ENCODE results near the gene MYO18B. TPM values are rescaled to one million over a fixed set of nuclear protein-coding genes. Genes with fewer than 3 reads are reported as not detected.
A peak's percentile ranks its signal among the peaks of the same experiment; 100 is the strongest.

MYO18B gene
- total RNA-seq, 1 experiment from 2014 or later: 0.24 TPM

DNA sequence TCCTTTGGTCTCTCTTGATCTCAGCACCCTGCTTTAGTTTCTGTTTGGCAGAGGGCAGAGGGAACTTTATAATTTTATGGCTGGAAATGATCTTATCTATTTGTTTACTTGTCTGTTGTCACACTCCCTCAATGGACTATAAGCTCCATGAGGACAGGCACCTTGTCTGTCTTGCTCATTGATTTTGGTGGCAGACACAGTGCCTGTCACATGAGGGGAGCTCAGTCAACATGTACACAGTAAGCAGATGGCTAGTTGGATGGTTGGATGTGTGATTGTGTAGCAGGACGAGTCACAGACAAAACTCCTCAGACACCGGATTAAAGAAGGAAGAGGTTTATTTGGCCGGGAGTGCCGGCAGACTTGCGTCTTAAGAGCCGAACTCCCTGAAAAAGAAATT is 80.4 kb downstream of the MYO18B start:
- DNase-seq (ENCODE audit: low read depth): no peak

DNA sequence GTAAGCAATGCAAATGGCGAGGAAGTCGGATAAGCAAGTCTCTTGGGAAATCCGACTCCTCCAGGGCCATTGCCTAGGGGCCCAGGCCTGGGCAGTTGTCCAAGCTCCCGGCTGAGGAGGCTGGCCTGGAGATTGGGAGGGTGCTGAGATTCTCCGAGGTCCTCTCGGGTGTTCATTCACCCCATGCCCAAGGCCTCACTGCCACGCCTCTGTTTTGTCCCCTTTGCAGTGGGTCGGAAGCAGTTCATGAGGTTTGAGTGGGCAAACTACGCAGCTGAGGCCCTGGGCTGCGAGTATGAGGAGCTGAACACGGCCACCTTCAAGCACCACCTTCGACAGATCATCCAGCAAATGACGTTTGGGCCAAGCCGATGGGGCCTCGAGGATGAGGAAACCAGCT is 81.3 kb downstream of the MYO18B start:
- peak; percentile 8 for DNase-seq (ENCODE audit: low read depth)

DNA sequence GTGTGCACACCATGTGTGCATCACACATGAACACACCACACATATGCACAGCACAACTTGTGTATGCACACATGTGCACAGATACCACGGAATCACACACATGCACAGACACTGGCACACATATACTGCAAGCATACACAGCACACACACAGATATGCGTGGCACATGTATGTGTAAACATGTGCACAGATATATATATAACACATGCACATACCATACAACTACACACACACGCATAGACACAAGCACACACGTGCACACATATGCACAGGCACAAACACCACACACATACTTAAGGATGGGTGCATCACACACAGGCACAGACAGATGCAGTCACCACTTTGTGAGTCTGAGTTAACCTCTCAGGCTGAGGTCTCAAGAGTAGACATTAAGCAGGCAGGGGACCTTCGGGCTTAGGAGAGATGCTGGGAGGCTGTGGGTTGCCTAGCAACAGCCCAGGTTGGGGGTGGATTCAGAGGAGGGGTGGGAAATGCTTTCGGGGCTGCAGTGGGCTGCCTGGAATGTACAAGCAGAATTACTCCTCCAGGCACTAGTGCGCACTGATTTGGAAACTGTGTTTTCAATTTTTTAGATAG is 82.9 kb downstream of the MYO18B start:
- no peak for DNase-seq (ENCODE audit: low read depth)

DNA sequence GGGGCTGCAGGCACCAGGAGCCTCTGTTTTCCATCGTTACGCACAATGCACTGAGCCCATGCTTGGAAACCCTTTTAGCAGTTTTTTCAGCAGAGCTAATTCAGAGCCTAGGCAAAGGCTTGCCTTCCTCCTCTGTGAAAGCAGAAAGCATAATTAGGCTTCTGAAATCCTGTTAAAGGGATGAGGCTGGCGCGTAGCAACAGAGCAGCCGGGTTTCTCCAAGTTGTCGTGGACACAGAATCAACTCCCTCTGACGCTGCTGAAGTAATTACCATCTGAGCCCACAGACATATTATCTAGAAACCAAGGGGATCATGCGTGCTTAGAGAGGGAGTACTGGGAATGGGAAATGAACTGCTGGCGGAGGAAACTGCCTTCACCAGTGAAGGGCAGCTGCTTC is 85.4 kb downstream of the MYO18B start:
- no peak for DNase-seq (ENCODE audit: low read depth)

DNA sequence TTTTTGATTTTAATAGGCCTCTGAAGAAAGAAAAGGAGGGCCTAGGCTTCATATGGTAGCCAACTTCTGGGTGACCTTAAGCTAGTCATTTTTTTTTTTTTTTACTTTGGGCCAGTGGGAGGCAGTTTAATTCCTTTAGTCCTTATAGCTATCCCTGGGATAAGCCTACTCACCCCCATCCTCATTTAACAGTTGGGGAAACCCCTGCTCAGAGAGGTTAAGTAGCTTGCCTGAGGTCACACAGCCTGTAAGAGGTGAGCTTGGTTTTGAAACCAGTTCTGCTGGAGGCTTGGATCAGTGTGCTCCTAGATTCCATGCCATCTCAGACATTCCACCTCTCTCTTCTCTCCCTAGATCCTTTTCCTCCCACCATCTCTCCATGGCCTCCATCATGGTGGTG is 86.4 kb downstream of the MYO18B start:
- no peak for DNase-seq (ENCODE audit: low read depth)

DNA sequence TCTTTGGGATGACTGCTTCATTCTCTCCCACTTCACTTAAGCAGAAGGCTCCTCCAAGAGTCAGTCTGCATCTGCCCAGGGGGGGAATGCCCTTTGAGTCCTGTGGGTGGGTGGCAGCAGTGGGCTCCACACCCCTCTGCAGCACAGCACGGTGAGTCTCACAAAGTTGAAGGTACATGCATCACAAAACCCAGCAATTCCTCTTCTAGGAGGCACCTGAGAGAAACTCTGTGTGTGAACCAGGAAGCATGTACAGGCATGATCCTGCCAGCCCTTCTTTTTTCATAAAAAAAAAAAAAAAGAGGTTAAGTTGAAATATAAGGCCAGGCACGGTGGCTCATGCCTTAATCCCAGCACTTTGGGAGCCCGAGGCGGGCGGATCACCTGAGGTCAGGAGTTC is 87.2 kb downstream of the MYO18B start:
- DNase-seq (ENCODE audit: low read depth): no peak

DNA sequence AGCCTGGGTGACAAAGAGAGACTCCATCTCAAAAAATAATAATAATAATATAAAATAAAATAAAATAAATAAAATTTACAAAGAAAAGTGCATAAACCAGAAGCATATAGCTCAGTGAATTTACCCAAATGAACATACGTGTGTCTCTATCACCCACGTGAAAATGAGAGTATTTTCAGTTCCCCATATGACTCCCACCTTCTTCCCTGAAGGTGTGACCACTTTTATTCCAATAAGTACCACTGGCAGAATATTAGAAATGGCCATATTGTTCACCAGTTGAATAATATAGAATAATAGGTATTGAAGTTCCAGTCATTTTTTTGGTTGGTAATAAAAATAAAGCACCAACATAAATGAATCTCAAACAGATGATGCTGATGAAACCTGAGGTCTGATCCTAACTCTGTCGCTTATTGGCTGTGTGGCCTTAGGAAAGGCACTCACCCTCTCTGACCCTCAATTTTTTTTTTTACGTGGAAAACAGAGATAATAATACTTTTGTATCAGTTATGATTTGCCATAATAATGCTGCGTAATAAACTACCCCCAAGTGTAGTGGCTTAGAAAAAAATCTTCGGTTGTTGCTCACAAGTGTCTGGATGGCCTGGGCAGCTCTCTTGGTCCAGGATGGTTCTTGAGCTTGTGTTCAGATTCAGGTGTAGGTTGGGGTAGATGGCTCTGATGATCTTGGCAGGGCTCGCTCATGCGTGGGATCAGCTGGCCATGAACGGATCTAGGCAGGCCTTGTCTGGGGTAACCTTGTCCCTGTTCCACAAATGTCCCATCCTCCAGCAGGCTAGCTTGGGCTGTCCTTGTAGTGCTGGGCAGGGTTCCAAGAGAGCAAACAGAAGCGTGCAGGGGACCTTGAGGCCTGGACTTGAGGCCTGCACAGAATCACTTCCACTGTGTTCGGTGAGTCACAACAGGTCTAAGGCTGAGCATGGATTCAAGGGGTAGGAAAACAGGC is 88.1 kb downstream of the MYO18B start:
- peak; percentile 7 for DNase-seq (ENCODE audit: low read depth)

DNA sequence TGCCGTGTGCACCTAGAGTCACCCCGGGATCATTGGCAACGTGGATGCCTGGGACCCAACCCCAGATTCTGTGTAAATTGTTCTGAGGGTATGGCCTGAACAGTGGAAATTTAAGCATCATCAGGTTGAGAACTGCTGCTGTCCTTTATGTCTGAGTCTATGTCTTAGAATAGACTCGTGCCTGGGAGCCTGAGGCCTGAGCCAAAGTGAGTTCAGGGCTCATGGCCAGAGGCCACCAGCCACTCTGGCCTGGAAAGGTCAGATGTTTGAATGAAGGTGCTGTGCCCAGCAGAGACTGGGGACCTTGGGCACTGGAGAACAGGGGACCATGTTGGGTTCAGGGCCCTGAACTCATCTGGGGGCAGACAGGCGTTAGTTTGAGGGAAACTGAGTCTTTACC is 91.1 kb downstream of the MYO18B start:
- no peak for DNase-seq (ENCODE audit: low read depth)

DNA sequence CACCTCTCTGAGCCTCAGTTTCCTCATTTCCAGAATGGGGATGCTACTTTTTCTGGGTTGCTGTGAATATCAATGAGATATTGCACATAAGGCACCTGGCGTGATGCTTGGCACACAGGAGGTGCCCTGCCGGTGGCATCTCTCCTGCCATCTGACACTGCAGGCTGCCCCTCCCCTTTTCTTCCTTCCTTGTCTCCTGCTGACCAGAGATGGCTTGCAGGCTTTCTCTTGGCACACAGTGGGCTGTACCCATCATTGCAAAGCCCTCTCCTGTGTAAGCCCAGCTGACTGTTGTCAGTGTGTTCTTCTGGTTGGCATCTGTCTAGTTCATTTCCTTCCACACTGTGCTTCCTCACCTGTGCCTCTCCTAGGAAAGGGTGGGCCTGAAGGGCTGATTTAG is 91.7 kb downstream of the MYO18B start:
- no peak for DNase-seq (ENCODE audit: low read depth)

DNA sequence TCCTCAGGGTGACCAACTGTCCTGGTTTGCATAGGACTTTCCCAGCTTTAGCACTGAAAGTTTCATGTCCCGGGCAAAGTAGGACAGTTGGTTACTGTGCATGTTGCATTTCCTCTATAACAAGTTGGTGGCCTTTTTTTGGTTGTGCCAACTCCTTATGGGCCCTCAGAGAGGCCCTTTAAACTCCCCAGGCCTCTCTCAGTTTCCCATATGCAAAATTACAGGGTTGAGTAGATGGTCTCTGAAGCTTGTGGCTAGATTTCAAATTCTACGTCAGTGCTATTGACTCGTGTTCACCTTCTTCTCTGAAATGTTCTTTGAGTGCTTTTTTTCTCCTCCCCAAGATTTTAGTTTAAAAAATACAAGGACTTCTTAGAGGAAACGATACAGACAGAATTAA is 92.5 kb downstream of the MYO18B start:
- no peak for DNase-seq (ENCODE audit: low read depth)

DNA sequence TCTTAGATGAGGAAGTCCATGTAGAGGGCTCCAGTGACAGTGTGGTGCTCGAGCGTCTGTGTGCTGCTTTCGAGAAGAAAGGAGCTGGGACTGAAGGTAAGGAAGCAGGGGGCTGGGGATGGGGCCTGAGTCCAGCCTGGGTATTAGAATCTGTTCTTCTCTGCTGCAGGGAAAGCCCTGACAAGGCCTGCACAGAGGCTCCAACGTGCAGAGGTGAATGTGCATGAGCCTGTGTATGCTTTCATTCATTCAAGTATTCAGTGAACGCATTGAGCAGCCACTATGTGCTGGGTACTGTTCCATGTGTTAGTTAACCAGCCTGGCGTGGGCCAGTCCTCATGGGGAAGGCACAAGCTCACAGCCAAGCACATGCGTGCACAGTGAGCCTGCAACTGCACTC is 93.4 kb downstream of the MYO18B start:
- no peak for DNase-seq (ENCODE audit: low read depth)

DNA sequence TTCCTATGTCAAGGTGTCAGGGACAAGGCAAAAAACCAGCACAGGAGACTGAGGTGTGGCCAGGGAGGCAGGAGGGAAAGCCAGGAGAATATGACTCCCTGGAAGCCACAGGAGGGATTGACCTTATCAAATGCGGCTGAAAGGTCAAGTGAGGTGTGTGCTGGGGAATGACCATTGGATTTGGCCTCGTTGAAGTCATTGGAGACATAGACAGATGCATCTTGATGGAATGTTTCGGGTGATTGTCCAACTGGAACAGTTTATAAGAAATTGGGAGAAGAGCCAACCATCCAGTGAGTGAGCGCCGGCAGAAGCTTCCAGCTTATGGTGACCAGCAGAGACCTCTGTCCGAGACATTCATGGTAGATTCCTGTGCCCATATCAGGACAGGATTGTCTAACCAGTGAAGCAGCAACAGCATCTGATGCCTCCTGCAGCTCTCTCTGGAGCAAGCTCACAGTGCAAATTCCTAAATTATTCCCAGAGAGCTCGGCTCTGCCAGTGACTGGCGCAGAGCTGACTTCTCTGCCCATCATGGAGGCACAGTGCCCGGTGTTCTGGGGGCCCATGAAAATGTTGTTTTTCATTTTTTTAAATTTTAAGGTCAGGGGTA is 95.4 kb downstream of the MYO18B start:
- DNase-seq (ENCODE audit: low read depth): no peak

DNA sequence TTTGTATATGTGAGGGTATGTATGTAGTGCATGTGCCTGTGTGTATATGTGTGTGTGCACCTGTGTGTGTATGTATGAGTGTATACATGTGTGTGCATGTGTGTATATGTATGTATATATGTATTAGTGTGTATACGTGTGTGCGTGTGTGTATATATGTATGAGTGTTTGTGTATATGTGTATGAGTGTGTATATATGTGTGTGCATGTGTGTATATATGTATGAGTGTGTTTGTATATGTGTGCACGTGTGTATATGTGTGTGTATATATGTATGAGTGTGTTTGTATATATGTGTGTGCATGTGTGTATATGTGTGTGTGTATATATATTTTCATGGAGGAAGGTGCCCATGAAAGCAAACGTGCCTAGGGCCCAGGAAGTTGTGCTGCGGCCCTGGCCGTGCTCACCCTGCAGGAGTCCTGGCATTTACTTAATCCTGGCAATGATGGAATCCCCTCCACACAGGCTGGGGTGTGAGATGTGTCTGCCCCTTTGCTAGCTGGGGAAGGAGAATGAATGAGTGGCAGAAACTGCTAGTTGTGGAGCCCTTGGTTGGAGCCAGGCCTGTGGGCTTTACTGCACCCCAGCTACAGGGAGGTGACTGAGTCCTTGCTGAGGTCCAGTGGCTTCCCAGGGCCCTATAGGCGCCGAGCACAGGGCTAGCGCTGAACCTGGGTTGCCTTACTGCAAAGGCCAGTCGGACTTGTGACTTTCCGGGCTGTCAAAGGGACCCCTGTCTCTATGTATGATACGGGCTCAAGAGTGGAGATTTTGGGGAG is 97.2 kb downstream of the MYO18B start:
- DNase-seq (ENCODE audit: low read depth): no peak

DNA sequence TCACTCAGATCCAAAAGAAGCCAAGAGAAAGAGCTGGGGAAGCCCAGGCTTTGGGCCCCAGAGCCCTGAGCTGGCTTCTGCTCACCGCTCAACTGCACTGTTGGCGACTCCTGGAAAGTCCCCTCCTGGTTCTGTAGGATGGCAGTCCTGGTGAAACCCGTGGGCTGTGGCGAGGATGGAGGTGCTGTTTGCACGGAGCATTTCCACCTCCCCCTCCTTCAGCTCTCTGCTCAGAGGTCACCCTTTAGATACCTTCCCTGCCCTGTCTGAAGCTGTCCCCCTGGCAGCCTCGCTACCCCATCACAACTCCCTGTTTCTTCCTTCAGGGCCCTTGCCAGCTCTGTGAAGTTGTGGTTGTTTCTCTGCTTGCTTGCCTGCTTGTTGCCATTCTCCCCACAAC is 97.8 kb downstream of the MYO18B start:
- DNase-seq (ENCODE audit: low read depth): peak; percentile 4

DNA sequence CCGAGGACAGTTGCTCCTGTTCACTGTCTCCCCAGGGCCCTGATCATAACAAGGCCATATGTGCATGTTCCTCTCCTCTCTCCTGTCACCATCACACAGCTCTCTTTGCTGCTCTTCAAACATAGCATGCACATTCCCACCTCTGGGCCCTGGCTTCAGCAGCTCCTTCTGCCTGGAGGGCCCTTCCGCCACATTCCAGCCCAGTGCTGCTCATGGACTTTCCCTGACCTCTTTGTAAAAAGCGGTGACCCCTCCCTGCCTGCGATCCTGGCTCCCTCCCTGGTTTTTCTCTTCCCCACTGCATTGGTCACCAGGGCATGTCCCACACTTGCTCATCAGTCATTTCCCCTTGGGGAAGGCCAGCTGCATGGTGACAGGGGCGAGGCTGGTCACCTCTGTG is 98.2 kb downstream of the MYO18B start:
- DNase-seq (ENCODE audit: low read depth): peak; percentile 77

DNA sequence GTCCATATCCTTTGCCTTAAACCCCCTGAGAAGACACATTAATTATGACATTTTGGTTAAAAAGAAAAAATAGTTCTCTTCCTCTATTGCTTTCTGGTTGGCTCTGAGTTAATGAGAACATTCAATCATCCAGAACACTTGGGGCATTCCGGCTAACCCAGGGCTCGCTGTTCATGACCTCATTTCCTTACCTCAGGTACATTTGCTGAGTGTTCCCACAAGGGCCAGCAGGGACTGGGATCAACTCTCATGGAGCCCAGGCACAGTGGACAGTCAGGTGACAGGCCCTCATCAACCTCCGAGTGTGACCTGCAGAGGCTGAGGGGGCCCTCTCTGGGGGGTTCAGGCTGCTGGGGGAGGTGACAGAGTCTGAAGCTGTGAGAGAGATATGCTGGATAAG is 98.9 kb downstream of the MYO18B start:
- DNase-seq (ENCODE audit: low read depth): no peak

DNA sequence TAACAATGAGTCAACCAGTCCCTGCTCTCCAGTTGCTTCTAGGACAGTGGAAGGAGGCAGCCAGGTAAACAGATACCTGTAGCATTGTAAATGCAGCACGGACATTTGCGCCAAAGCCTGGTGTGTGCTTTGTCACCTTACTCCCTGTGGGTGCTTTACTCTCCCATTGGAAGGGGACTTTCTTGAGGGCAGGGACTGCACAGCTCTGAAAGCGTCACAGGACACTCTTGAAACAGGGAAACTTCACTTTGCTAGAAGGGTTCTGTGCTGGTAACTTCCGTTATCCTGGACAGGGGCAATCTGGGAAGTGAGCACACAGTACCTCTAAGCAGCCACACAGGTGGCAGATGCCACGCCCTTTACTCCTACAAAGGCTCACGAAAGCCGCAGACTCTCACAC is 99.8 kb downstream of the MYO18B start:
- DNase-seq (ENCODE audit: low read depth): no peak

DNA sequence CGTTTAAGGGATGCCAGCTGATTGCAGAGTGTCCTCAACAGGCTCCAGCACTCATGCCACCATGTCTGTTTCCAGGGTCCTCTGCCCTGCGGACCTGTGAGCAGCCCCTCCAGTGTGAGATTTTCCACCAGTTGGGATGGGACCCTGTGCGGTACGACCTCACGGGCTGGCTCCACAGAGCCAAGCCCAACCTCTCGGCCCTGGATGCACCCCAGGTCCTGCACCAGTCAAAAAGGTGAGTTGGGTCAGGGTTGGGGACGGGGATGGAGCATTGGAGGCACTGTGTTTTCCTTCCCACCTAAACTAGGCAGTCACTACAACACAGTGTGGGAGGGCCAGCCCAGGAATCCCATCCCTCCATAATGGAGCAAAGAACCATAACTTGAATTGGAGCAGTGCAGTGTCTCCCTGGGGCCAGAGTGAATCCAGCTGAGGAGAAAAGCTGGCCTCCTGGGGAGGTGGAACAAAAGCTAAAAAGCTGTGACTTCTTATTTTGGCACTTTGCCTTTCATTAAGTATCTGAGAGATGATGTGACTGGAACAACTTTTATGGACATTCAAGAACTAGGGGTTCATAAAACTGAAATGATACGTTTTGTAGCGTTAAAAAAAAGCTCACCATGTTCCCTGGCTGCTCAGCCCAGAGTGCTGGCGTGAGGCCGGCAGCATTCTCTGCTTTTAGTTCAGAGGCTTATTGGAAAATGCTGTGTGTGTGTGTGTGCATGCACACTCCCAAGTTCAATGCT is 101.8 kb downstream of the MYO18B start:
- no peak for DNase-seq (ENCODE audit: low read depth)

DNA sequence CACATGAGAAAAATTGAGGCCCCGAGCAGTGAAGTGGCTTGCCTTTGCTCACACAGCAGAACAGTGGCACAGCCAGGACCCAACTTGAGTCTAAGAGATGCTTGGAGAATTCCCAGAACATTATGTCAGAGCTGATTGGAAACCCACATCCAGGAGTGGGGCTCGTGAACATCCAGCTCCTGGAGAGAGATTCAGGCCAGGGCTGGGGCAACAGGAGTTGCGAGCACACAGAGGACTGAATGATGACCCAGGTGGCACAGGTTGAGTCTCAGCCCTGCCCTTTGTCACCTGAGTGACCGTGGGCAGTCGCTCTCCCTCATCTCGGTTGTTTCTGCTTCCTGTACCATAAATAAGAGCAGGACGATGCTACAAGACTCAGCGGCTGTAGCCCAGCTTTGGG is 102.6 kb downstream of the MYO18B start:
- no peak for DNase-seq (ENCODE audit: low read depth)

DNA sequence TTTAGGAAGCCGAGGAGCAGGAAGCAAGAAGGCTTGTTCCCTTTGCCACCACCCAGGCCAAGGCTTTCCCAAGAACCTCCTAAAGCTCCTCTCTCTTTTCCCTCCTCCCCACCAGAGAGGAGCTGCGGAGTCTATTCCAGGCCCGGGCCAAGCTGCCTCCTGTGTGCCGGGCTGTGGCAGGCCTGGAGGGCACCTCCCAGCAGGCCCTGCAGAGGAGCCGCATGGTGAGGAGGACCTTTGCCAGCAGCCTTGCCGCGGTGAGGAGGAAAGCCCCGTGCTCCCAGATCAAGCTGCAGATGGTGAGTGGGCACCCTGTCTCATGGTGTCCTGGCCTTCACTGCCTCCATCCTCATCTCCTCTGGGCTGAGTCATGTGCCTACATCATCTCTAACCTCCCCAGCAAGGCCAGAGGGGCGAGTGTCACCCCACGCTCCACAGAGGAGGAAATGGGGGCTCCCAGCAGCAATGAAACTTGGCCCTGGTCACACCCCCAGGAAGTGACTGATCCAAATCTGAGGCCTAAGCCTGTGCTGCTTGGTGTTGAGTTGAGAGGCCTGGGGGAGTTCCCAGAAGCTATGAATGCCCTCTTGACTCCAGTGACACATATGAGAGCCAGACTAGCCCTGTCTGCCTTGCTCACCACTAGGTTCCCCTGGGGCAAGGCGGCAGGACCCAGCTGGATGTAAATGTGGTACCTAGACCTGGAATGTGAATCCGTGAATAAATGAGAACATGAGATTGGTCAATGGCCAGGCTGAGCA is 104.2 kb downstream of the MYO18B start:
- peak; percentile 93 for DNase-seq (ENCODE audit: low read depth)

DNA sequence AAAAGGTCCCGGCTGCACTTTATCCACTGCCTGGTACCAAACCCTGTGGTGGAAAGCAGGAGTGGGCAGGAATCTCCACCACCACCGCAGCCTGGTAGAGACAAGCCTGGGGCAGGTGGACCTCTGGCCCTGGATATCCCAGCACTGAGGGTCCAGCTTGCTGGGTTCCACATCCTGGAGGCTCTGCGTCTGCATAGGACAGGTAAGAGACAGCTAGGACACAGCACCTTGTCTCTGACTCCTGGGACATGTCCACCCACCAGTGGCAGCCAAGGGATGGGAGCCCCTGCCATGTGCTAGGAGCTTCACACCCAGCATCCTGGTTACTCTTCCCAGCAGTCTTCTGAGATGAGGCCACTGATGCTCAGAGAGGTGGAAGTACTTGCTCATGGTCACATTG is 105.5 kb downstream of the MYO18B start:
- DNase-seq (ENCODE audit: low read depth): no peak
